Astrocyte (in vitro differentiated cells and primary cell): ENCODE measurements around the gene RPL35. TPM values are rescaled to one million over a fixed set of nuclear protein-coding genes. Genes with fewer than 3 reads are reported as not detected.

Experiments
- DNase-seq: peaks from one replicate; pipeline ENCODE4 v3.0.0-alpha.2; 2010; ENCODE audit warnings: low read depth
- FAIRE-seq: peaks from 2 replicates; lab custom pipeline; 2011; peaks lifted over from hg19 to GRCh38; lab: Jason Lieb, UNC
- H2AFZ ChIP-seq: 2 replicates; pipeline ENCODE4 v1.6.0; 2012; ENCODE audit warnings: low read depth, low read length, inconsistent platforms
- H3K27ac ChIP-seq: 2 replicates; pipeline ENCODE4 v1.5.1; 2011; ENCODE audit warnings: low read depth, low read length, inconsistent platforms
- H3K27me3 ChIP-seq: 2 replicates; pipeline ENCODE4 v1.6.0; 2011; ENCODE audit warnings: low read length, inconsistent platforms; ENCODE audit not compliant: insufficient read depth
- H3K36me3 ChIP-seq: 2 replicates; pipeline ENCODE4 v1.5.1; 2011; ENCODE audit warnings: low read length, inconsistent platforms; ENCODE audit not compliant: insufficient read depth
- H3K4me1 ChIP-seq: 2 replicates; pipeline ENCODE4 v1.5.1; 2011; ENCODE audit warnings: low read length, inconsistent platforms; ENCODE audit not compliant: insufficient read depth
- H3K4me2 ChIP-seq: 2 replicates; pipeline ENCODE4 v1.6.0; 2012; ENCODE audit warnings: low read length, inconsistent platforms
- H3K4me3 ChIP-seq: 2 replicates; pipeline ENCODE4 v1.5.1; 2011; ENCODE audit warnings: low read depth, mild to moderate bottlenecking, low read length, inconsistent platforms; ENCODE audit not compliant: insufficient read depth
- H3K79me2 ChIP-seq: 2 replicates; pipeline ENCODE4 v1.6.0; 2012; ENCODE audit warnings: mild to moderate bottlenecking, low read length, inconsistent platforms; ENCODE audit not compliant: insufficient read depth
- H3K9ac ChIP-seq: 2 replicates; pipeline ENCODE4 v1.6.0; 2012; ENCODE audit warnings: mild to moderate bottlenecking, low read length, inconsistent platforms
- H3K9me3 ChIP-seq: 2 replicates; pipeline ENCODE4 v1.5.1; 2012; ENCODE audit warnings: low read depth, mild to moderate bottlenecking, low read length, inconsistent platforms; ENCODE audit not compliant: insufficient read depth
- H4K20me1 ChIP-seq: 2 replicates; pipeline ENCODE4 v1.6.0; 2012; ENCODE audit warnings: low read length, inconsistent platforms; ENCODE audit not compliant: insufficient read depth
- H3K27ac Mint-ChIP-seq: one replicate; pipeline ENCODE4 v1.8.0; 2021; ENCODE audit warnings: mild to moderate bottlenecking, mixed read lengths; ENCODE audit not compliant: unreplicated experiment
- H3K27me3 Mint-ChIP-seq: one replicate; pipeline ENCODE4 v1.8.0; 2021; ENCODE audit warnings: low read depth, mixed read lengths; ENCODE audit not compliant: unreplicated experiment
- H3K36me3 Mint-ChIP-seq: one replicate; pipeline ENCODE4 v1.8.0; 2021; ENCODE audit warnings: low read depth, mixed read lengths; ENCODE audit not compliant: unreplicated experiment
- H3K4me1 Mint-ChIP-seq: one replicate; pipeline ENCODE4 v1.8.0; 2021; ENCODE audit warnings: low read depth, mixed read lengths; ENCODE audit not compliant: unreplicated experiment
- H3K4me3 Mint-ChIP-seq: one replicate; pipeline ENCODE4 v1.8.0; 2021; ENCODE audit warnings: mild to moderate bottlenecking, moderate library complexity, mixed read lengths; ENCODE audit not compliant: unreplicated experiment
- H3K9me3 Mint-ChIP-seq: one replicate; pipeline ENCODE4 v1.8.0; 2021; ENCODE audit warnings: mild to moderate bottlenecking, mixed read lengths; ENCODE audit not compliant: unreplicated experiment
- CTCF ChIP-seq: IDR thresholded peaks from 2 replicates; pipeline ENCODE4 v1.5.1; 2011; ENCODE audit warnings: low read depth, mild to moderate bottlenecking, inconsistent platforms, low read length, moderate library complexity; ENCODE audit not compliant: insufficient read depth
- EZH2 ChIP-seq: IDR thresholded peaks from 2 replicates; pipeline ENCODE4 v1.6.1; 2012; ENCODE audit warnings: mild to moderate bottlenecking, low read length, inconsistent platforms; ENCODE audit not compliant: insufficient read depth
- total RNA-seq: library from RNA; stranded (reverse); gene quantifications from 2 replicates; pipeline ENCODE4 v1.2.1, GENCODE V29; 2021

RPL35 gene
- total RNA-seq, 1 donor from 2014 or later: 1,259 TPM

DNA sequence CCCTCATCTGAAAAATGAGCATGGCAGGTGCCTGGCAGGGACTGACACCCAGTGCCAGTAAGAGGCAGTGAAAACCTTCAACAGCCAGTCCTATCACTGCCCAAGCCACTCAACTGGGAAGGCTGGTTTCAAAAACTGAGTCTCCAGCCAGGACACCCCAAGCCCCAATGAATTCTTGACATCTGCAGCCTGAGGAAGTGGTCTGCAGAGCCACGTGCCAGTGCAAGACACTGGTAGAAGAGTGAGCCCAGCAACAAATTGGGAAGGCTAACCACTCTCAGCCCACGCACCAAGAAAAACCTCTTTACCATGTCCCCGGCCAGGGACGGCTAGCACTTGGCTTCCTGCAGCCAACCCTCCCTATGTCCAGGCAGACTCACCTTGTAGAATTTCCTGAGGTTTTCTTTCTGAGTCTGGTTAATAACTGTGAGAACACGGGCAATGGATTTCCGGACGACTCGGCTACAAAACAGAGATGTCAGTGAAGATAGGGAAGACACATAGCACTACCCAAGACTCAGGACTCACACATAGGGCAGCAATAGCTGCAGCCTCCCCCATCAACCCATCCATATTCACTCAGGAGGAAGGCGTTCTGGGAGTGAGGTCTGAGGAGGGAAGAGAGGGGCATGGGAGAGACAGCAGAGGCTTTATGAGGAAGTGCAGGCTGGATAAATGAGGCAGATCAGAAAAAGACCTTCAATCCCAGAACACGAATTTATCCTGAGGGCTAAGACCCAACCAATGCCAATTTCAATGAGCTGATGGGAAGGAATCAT, 1.8 kb downstream of the RPL35 start:
- H3K27ac Mint-ChIP-seq: peak overlapping the region; percentile 34
- Histone ChIP-seq H3K27ac (peak overlapping the region; percentile 90), H3K4me3 (peak overlapping the region; percentile 96), H3K9me3 (no peaks in the 10 kb centered on the region), H3K27me3 (no peaks in the 10 kb centered on the region), H3K9ac (peak overlapping the region; percentile 98), H3K79me2 (peaks cover 39% of the 10 kb centered on the region), H2AFZ (no peak overlapping the region), H4K20me1 (peaks cover 61% of the 10 kb centered on the region), H3K4me1 (peaks cover 19% of the 10 kb centered on the region), H3K36me3 (peaks cover 30% of the 10 kb centered on the region), H3K4me2 (peak overlapping the region; percentile 100)
- FAIRE-seq: no peak
- H3K27me3 Mint-ChIP-seq: no peaks in the 10 kb centered on the region
- peaks cover 20% of the 10 kb centered on the region for H3K36me3 Mint-ChIP-seq
- peaks cover 22% of the 10 kb centered on the region for H3K4me1 Mint-ChIP-seq
- no peak for DNase-seq
- TF ChIP-seq EZH2 (no peak), CTCF (no peak)
- no peaks in the 10 kb centered on the region for H3K9me3 Mint-ChIP-seq
- H3K4me3 Mint-ChIP-seq: peak overlapping the region; percentile 95

GRCh38 chr9:124858330-124859046, 3.3 kb downstream of the RPL35 start:
- peak overlapping the region; percentile 100 for H3K4me2 ChIP-seq
- H3K4me3 Mint-ChIP-seq: peak overlapping the region; percentile 57
- FAIRE-seq (no peak), DNase-seq (no peak)
- no peaks in the 10 kb centered on the region for H3K9me3 Mint-ChIP-seq
- H2AFZ ChIP-seq: no peak overlapping the region
- H3K27ac Mint-ChIP-seq: no peak overlapping the region
- H3K27me3 Mint-ChIP-seq: no peaks in the 10 kb centered on the region
- peaks cover 30% of the 10 kb centered on the region for H3K36me3 ChIP-seq
- H3K27me3 ChIP-seq: no peaks in the 10 kb centered on the region
- peaks cover 39% of the 10 kb centered on the region for H3K79me2 ChIP-seq
- H4K20me1 ChIP-seq: peaks cover 61% of the 10 kb centered on the region
- peak overlapping the region; percentile 98 for H3K9ac ChIP-seq
- H3K9me3 ChIP-seq: no peaks in the 10 kb centered on the region
- peaks cover 20% of the 10 kb centered on the region for H3K36me3 Mint-ChIP-seq
- peaks cover 19% of the 10 kb centered on the region for H3K4me1 ChIP-seq
- TF ChIP-seq EZH2 (no peak), CTCF (no peak)
- H3K4me3 ChIP-seq: no peak overlapping the region
- peaks cover 25% of the 10 kb centered on the region for H3K4me1 Mint-ChIP-seq
- H3K27ac ChIP-seq: no peak overlapping the region
